Measurements from ENCODE around the gene AEBP1. TPM values are rescaled to one million over a fixed set of nuclear protein-coding genes. Genes with fewer than 3 reads are reported as not detected.

AEBP1 gene
- total RNA-seq, 1 experiment from 2014 or later: 0.54 TPM

GRCh38 chr7:44154703-44155102 is 50.6 kb downstream of the AEBP1 start:
- Histone ChIP-seq H3K9me3 (no peaks in the 10 kb centered on the region), H3K27me3 (replicated peaks; ENCODE audit: control insufficient read depth, insufficient read depth, low read length) (no peaks in the 10 kb centered on the region), H3K4me1 (no peaks in the 10 kb centered on the region), H3K36me3 (ENCODE audit: control insufficient read depth, insufficient read depth, low read length) (no peaks in the 10 kb centered on the region), H3K4me3 (ENCODE audit: low read depth, low read length) (no peak overlapping the region)
- Mint-ChIP-seq H3K27ac (ENCODE audit: unreplicated experiment) (no peak overlapping the region), H3K36me3 (ENCODE audit: insufficient read depth, unreplicated experiment) (no peaks in the 10 kb centered on the region), H3K9me3 (ENCODE audit: unreplicated experiment) (no peaks in the 10 kb centered on the region), H3K4me3 (ENCODE audit: unreplicated experiment) (no peak overlapping the region), H3K27me3 (ENCODE audit: insufficient read depth, unreplicated experiment) (no peaks in the 10 kb centered on the region), H3K4me1 (ENCODE audit: low read depth, unreplicated experiment) (peaks cover 6% of the 10 kb centered on the region)
- TF ChIP-seq, protein P1, sequence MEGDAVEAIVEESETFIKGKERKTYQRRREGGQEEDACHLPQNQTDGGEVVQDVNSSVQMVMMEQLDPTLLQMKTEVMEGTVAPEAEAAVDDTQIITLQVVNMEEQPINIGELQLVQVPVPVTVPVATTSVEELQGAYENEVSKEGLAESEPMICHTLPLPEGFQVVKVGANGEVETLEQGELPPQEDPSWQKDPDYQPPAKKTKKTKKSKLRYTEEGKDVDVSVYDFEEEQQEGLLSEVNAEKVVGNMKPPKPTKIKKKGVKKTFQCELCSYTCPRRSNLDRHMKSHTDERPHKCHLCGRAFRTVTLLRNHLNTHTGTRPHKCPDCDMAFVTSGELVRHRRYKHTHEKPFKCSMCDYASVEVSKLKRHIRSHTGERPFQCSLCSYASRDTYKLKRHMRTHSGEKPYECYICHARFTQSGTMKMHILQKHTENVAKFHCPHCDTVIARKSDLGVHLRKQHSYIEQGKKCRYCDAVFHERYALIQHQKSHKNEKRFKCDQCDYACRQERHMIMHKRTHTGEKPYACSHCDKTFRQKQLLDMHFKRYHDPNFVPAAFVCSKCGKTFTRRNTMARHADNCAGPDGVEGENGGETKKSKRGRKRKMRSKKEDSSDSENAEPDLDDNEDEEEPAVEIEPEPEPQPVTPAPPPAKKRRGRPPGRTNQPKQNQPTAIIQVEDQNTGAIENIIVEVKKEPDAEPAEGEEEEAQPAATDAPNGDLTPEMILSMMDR (IDR thresholded peaks at IDR 0.05; ENCODE audit: insufficient read depth in 1 of 2, low read depth in 1 of 2, low read length in 1 of 2, severe bottlenecking in 1 of 2, unreplicated experiment in 1 of 2): no peak
- ChIA-PET CTCF (interaction anchor here (1.1 to 1.2 kb wide), 2 partner anchors 23 to 42 kb away, joined by 3 read pairs; no protein-coding TSS in a partner anchor), POLR2A (no interaction called here)
- intact Hi-C loops (cut with micrococcal nuclease; ENCODE audit: unreplicated experiment): no loop called here
- BruUV-seq (replicated peaks): no TSS peak
- no peak for DNase-seq

DNA sequence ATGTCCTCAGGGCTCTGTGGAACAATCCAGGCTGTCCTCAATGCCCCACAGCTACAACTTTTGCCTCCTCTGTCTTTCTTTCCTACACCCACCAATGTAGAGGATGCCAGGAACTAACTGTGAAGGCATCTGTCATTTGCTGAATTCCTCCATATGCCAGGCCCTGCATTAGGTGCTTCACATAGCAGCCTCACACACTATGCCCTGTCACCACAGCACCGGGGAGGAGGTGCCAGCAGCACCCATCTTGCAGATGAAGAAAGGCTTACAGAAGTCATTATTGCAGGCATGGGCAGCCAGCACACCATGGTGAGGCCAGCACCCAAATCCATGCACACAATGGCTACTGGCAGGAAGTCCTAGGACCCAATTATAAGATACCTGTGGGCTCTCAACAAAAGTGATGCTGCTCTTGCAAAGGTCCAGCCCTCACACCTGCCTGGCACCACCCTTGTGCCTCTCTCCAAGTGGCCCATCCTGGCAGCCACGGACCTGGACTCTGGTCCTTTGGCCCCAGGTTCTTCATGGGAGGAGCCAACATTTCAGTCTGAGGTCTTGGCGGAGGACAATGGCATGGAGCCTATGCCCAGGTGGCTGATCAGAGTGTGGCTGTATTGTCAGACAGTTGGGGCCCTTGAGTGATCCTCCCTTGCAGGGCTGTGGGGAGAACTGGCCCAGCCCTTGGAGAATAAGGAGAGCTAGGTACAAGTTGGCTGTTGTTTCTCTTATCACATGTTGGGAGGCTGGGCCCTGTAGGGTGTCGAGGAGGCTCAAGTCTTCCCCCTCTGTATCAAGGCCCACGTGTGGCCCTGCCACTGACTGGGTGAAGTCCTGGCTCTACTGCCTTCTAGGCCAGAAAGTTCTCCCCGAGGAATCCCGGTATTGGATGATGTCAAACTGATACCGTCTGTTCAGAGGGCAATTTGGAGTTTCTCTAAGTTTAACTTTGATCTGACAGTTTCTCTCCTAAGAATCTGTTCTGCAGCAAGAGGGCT is 51.3 kb downstream of the AEBP1 start:
- Histone ChIP-seq H3K36me3 (ENCODE audit: control insufficient read depth, insufficient read depth, low read length) (no peaks in the 10 kb centered on the region), H3K9me3 (no peaks in the 10 kb centered on the region), H3K4me1 (no peaks in the 10 kb centered on the region), H3K27me3 (replicated peaks; ENCODE audit: control insufficient read depth, insufficient read depth, low read length) (no peaks in the 10 kb centered on the region), H3K4me3 (ENCODE audit: low read depth, low read length) (no peak overlapping the region)
- Mint-ChIP-seq H3K27ac (ENCODE audit: unreplicated experiment) (no peak overlapping the region), H3K4me3 (ENCODE audit: unreplicated experiment) (no peak overlapping the region), H3K4me1 (ENCODE audit: low read depth, unreplicated experiment) (peaks cover 6% of the 10 kb centered on the region), H3K36me3 (ENCODE audit: insufficient read depth, unreplicated experiment) (no peaks in the 10 kb centered on the region), H3K27me3 (ENCODE audit: insufficient read depth, unreplicated experiment) (no peaks in the 10 kb centered on the region), H3K9me3 (ENCODE audit: unreplicated experiment) (no peaks in the 10 kb centered on the region)
- DNase-seq: no peak
- BruUV-seq (replicated peaks): no TSS peak
- TF ChIP-seq, protein P1 (IDR thresholded peaks at IDR 0.05; ENCODE audit: insufficient read depth in 1 of 2, low read depth in 1 of 2, low read length in 1 of 2, severe bottlenecking in 1 of 2, unreplicated experiment in 1 of 2): no peak
- CTCF ChIA-PET: interaction anchor here (1.1 to 1.2 kb wide), 2 partner anchors 24 to 41 kb away, joined by 3 read pairs; no protein-coding TSS in a partner anchor
- POLR2A ChIA-PET: no interaction called here
- intact Hi-C loops (cut with micrococcal nuclease; ENCODE audit: unreplicated experiment): no loop called here

GRCh38 chr7:44156453-44157010 is 52.4 kb downstream of the AEBP1 start:
- Mint-ChIP-seq H3K4me1 (ENCODE audit: low read depth, unreplicated experiment) (peaks cover 6% of the 10 kb centered on the region), H3K36me3 (ENCODE audit: insufficient read depth, unreplicated experiment) (no peaks in the 10 kb centered on the region), H3K4me3 (ENCODE audit: unreplicated experiment) (no peak overlapping the region), H3K9me3 (ENCODE audit: unreplicated experiment) (no peaks in the 10 kb centered on the region), H3K27me3 (ENCODE audit: insufficient read depth, unreplicated experiment) (no peaks in the 10 kb centered on the region), H3K27ac (ENCODE audit: unreplicated experiment) (no peak overlapping the region)
- Histone ChIP-seq H3K4me3 (ENCODE audit: low read depth, low read length) (no peak overlapping the region), H3K27me3 (replicated peaks; ENCODE audit: control insufficient read depth, insufficient read depth, low read length) (no peaks in the 10 kb centered on the region), H3K4me1 (no peaks in the 10 kb centered on the region), H3K36me3 (ENCODE audit: control insufficient read depth, insufficient read depth, low read length) (no peaks in the 10 kb centered on the region), H3K9me3 (no peaks in the 10 kb centered on the region)
- ChIA-PET CTCF (no interaction called here), POLR2A (no interaction called here)
- DNase-seq: no peak
- no TSS peak for BruUV-seq (replicated peaks)
- TF ChIP-seq, protein P1 (IDR thresholded peaks at IDR 0.05; ENCODE audit: insufficient read depth in 1 of 2, low read depth in 1 of 2, low read length in 1 of 2, severe bottlenecking in 1 of 2, unreplicated experiment in 1 of 2): no peak
- intact Hi-C loops (cut with micrococcal nuclease; ENCODE audit: unreplicated experiment): no loop called here

Data from Caco-2 (cell line).